HepG2 (cell line): ENCODE data around the gene IGDCC3. TPM values are rescaled to one million over a fixed set of nuclear protein-coding genes. Genes with fewer than 3 reads are reported as not detected.

Source experiments
- ARNTL ChIP-seq: sonication (generic); formaldehyde crosslinking; IDR thresholded peaks from 2 replicates; pipeline ENCODE4 v1.4.0; 2020; ENCODE audit warnings: mild to moderate bottlenecking, missing genetic modification reagents
- ASH2L ChIP-seq: fragments of 300-600, 200-600 bp; sonication (generic); IDR thresholded peaks from 2 replicates; pipeline ENCODE4 v1.7.0; 2017; ENCODE audit warnings: low read depth, mild to moderate bottlenecking, moderate library complexity, mixed read lengths, low read length; ENCODE audit not compliant: insufficient read length
- ATF7 ChIP-seq, 2 experiments: fragments of 450-650 bp in 1 of 2; sonication (generic) in 1 of 2; formaldehyde crosslinking in 1 of 2; IDR thresholded peaks; 2 replicates each; pipeline versions ENCODE4 v1.4.0 to v1.6.1; 2016 to 2020; ENCODE audit warnings: antibody characterized with exemption in 1 of 2, mild to moderate bottlenecking in 1 of 2, missing genetic modification reagents in 1 of 2
- ELF1 ChIP-seq: sonication (generic); formaldehyde crosslinking; IDR thresholded peaks from 2 replicates; pipeline ENCODE4 v1.4.0; 2020; ENCODE audit warnings: missing genetic modification reagents
- FOXA1 ChIP-seq, 2 experiments: fragments of 450-650 bp in 1 of 2; sonication (generic) in 1 of 2; formaldehyde crosslinking in 1 of 2; IDR thresholded peaks; 2 replicates each; pipeline versions ENCODE4 v1.4.0 to v1.6.1; 2016 to 2020; ENCODE audit warnings: missing genetic modification reagents in 1 of 2
- GTF2F1 ChIP-seq: fragments of 150-350 bp; IDR thresholded peaks from 2 replicates; pipeline ENCODE4 v1.6.1; 2014; ENCODE audit warnings: low read length
- KAT2B ChIP-seq: fragments of 150-350 bp; IDR thresholded peaks from 2 replicates; pipeline ENCODE4 v1.6.1; 2014; ENCODE audit warnings: low read depth, low read length, borderline replicate concordance
- MLLT10 ChIP-seq: sonication (generic); formaldehyde crosslinking; IDR thresholded peaks from 2 replicates; pipeline ENCODE4 v1.4.0; 2020; ENCODE audit warnings: missing genetic modification reagents
- NBN ChIP-seq: fragments of 450-650 bp; conservative IDR thresholded peaks from 2 replicates; pipeline ENCODE4 v1.6.1; 2017
- PITX1 ChIP-seq: sonication (generic); formaldehyde crosslinking; IDR thresholded peaks from 2 replicates; pipeline ENCODE4 v1.5.1; 2020; ENCODE audit warnings: mild to moderate bottlenecking, missing genetic modification reagents
- SIX1 ChIP-seq: sonication (generic); formaldehyde crosslinking; IDR thresholded peaks from 2 replicates; pipeline ENCODE4 v1.4.0; 2020; ENCODE audit warnings: missing genetic modification reagents, borderline replicate concordance
- SKI ChIP-seq: fragments of 450-650 bp; IDR thresholded peaks from one replicate; pipeline ENCODE4 v1.6.1; 2018; ENCODE audit warnings: mild to moderate bottlenecking; ENCODE audit not compliant: partially characterized antibody
- SNAI1 ChIP-seq: sonication (generic); formaldehyde crosslinking; IDR thresholded peaks from 2 replicates; pipeline ENCODE4 v1.5.0; 2020; ENCODE audit warnings: mild to moderate bottlenecking, missing genetic modification reagents, borderline replicate concordance
- SYNCRIP ChIP-seq: fragments of 200-400 bp; formaldehyde crosslinking; IDR thresholded peaks from 2 replicates; pipeline ENCODE4 v1.6.1; 2018; ENCODE audit warnings: mild to moderate bottlenecking, low read depth, low read length; ENCODE audit not compliant: insufficient read depth
- ZNF607 ChIP-seq: sonication (generic); formaldehyde crosslinking; IDR thresholded peaks from 2 replicates; pipeline ENCODE4 v1.5.1; 2020; ENCODE audit warnings: missing genetic modification reagents, mild to moderate bottlenecking, borderline replicate concordance
- ZNF780A ChIP-seq: sonication (generic); formaldehyde crosslinking; IDR thresholded peaks from 2 replicates; pipeline ENCODE4 v1.8.0; 2022; ENCODE audit warnings: mild to moderate bottlenecking, missing genetic modification reagents, moderate library complexity
- ZNF841 ChIP-seq: sonication (generic); formaldehyde crosslinking; IDR thresholded peaks from 2 replicates; pipeline ENCODE4 v1.8.1; 2023; ENCODE audit warnings: missing genetic modification reagents, borderline replicate concordance
- polyA plus RNA-seq, 8 experiments: library from polyadenylated mRNA; depleted of rRNA in 3 of 8; stranded (reverse) in 7 of 8; unstranded in 1 of 8; fragments of >200 nt; fragmentation: Illumina TruSeq in 4 of 8; extraction: Trizol in 4 of 8; gene quantifications; 2 replicates each; pipeline versions ENCODE4 v1.2.1 to v1.2.3, GENCODE V29; 2011 to 2016; ENCODE audit warnings: low read depth in 4 of 8, missing spikeins in 1 of 8, mixed read lengths in 1 of 8; ENCODE audit not compliant: insufficient read depth in 1 of 8
- total RNA-seq, 5 experiments: library from RNA; depleted of rRNA; stranded (reverse); fragments of >200 nt; fragmentation: Illumina TruSeq; extraction: Trizol; gene quantifications; 2 replicates each; pipeline ENCODE4 v1.2.3, GENCODE V29; 2016; ENCODE audit warnings: low read depth in 1 of 5
- TF ChIP-seq, protein P1 (sequence below): sonication (generic); formaldehyde crosslinking; IDR thresholded peaks from 2 replicates; pipeline ENCODE4 v1.5.0; 2020; ENCODE audit warnings: mild to moderate bottlenecking, missing genetic modification reagents, borderline replicate concordance
- TF ChIP-seq, protein P2 (sequence below): IDR thresholded peaks from 2 replicates; pipeline ENCODE4 v1.6.1; 2016
- TF ChIP-seq, protein P3 (sequence below): IDR thresholded peaks from 2 replicates; pipeline ENCODE4 v1.6.1; 2016; ENCODE audit warnings: missing compliant biosample characterization, missing genetic modification reagents, borderline replicate concordance
- TF ChIP-seq, protein P4 (sequence below): sonication (generic); formaldehyde crosslinking; IDR thresholded peaks from 2 replicates; pipeline ENCODE4 v1.4.0; 2020; ENCODE audit warnings: missing genetic modification reagents

IGDCC3 gene
- total and polyA plus RNA-seq, 2 of the 13 experiments (the other 11 are each of a cell fraction or from before 2014, with no cell fraction given), result 30.1 to 51.8 TPM

DNA sequence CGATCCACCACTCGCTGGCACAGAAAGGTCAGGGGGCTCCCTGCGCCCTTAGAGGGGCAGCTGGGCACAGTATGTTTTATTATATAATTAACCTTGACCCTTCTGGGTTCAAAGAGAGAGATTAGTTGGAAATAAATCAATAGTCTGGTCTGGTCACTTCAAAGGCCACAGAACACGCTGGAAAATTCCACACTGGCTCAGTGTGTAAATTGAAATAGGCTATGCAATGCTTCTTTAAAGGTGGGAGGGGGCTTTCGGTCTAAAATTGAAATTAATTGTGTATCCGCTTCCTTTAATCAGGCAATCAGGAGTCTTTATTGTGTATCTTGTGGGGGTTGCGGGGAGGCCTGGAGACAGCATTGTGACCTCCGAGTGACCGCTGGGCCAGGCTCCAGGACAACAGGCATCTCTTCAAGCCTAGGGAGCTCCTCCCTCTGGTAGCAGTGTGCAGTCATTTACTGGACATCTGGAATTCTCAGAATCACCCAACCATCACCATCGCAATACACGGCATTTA is 65.3 kb downstream of the IGDCC3 start (continued):
- TF ChIP-seq ASH2L (peak; percentile 42), NBN (no peak), MLLT10 (CRISPR knock-in tag) (no peak), ZNF607 (CRISPR knock-in tag) (peak; percentile 57; the same call in 1 of the 2 replicates), PITX1 (peak; percentile 93), ZNF780A (CRISPR knock-in tag) (no peak), SIX1 (CRISPR knock-in tag) (0 out of 2 replicates have a peak, but pooled peaks have one; percentile 50), SNAI1 (CRISPR knock-in tag) (no peak), SYNCRIP (no peak), FOXA1 (IDR thresholded peaks at IDR 0.05) (no peak), FOXA1 (CRISPR knock-in tag; IDR thresholded peaks at IDR 0.05) (0 out of 2 replicates have a peak, but pooled peaks have one; percentile 2), ATF7 (IDR thresholded peaks at IDR 0.05) (no peak), ATF7 (CRISPR knock-in tag; IDR thresholded peaks at IDR 0.05) (no peak), KAT2B (0 out of 2 replicates have a peak, but pooled peaks have one; percentile 29), ARNTL (CRISPR knock-in tag) (0 out of 2 replicates have a peak, but pooled peaks have one; percentile 27), GTF2F1 (no peak), SKI (peak; percentile 99), ELF1 (CRISPR knock-in tag) (no peak), ZNF841 (CRISPR knock-in tag) (no peak)
- TF ChIP-seq, protein P1, sequence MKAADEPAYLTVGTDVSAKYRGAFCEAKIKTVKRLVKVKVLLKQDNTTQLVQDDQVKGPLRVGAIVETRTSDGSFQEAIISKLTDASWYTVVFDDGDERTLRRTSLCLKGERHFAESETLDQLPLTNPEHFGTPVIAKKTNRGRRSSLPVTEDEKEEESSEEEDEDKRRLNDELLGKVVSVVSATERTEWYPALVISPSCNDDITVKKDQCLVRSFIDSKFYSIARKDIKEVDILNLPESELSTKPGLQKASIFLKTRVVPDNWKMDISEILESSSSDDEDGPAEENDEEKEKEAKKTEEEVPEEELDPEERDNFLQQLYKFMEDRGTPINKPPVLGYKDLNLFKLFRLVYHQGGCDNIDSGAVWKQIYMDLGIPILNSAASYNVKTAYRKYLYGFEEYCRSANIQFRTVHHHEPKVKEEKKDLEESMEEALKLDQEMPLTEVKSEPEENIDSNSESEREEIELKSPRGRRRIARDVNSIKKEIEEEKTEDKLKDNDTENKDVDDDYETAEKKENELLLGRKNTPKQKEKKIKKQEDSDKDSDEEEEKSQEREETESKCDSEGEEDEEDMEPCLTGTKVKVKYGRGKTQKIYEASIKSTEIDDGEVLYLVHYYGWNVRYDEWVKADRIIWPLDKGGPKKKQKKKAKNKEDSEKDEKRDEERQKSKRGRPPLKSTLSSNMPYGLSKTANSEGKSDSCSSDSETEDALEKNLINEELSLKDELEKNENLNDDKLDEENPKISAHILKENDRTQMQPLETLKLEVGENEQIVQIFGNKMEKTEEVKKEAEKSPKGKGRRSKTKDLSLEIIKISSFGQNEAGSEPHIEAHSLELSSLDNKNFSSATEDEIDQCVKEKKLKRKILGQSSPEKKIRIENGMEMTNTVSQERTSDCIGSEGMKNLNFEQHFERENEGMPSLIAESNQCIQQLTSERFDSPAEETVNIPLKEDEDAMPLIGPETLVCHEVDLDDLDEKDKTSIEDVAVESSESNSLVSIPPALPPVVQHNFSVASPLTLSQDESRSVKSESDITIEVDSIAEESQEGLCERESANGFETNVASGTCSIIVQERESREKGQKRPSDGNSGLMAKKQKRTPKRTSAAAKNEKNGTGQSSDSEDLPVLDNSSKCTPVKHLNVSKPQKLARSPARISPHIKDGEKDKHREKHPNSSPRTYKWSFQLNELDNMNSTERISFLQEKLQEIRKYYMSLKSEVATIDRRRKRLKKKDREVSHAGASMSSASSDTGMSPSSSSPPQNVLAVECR (CRISPR knock-in tag), result peak; percentile 17; the same call in 1 of the 2 replicates
- TF ChIP-seq, protein P2, sequence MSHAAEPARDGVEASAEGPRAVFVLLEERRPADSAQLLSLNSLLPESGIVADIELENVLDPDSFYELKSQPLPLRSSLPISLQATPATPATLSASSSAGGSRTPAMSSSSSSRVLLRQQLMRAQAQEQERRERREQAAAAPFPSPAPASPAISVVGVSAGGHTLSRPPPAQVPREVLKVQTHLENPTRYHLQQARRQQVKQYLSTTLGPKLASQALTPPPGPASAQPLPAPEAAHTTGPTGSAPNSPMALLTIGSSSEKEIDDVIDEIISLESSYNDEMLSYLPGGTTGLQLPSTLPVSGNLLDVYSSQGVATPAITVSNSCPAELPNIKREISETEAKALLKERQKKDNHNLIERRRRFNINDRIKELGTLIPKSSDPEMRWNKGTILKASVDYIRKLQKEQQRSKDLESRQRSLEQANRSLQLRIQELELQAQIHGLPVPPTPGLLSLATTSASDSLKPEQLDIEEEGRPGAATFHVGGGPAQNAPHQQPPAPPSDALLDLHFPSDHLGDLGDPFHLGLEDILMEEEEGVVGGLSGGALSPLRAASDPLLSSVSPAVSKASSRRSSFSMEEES, result 0 out of 2 replicates have a peak, but pooled peaks have one; percentile 6
- TF ChIP-seq, protein P3, sequence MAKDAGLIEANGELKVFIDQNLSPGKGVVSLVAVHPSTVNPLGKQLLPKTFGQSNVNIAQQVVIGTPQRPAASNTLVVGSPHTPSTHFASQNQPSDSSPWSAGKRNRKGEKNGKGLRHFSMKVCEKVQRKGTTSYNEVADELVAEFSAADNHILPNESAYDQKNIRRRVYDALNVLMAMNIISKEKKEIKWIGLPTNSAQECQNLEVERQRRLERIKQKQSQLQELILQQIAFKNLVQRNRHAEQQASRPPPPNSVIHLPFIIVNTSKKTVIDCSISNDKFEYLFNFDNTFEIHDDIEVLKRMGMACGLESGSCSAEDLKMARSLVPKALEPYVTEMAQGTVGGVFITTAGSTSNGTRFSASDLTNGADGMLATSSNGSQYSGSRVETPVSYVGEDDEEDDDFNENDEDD, result no peak
- TF ChIP-seq, protein P4, sequence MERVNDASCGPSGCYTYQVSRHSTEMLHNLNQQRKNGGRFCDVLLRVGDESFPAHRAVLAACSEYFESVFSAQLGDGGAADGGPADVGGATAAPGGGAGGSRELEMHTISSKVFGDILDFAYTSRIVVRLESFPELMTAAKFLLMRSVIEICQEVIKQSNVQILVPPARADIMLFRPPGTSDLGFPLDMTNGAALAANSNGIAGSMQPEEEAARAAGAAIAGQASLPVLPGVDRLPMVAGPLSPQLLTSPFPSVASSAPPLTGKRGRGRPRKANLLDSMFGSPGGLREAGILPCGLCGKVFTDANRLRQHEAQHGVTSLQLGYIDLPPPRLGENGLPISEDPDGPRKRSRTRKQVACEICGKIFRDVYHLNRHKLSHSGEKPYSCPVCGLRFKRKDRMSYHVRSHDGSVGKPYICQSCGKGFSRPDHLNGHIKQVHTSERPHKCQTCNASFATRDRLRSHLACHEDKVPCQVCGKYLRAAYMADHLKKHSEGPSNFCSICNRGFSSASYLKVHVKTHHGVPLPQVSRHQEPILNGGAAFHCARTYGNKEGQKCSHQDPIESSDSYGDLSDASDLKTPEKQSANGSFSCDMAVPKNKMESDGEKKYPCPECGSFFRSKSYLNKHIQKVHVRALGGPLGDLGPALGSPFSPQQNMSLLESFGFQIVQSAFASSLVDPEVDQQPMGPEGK, result peak; percentile 10; the same call in 1 of the 2 replicates
